HuH-7 (cell line): Measurements from ENCODE around the gene PCBP3.
"Not testable (repeated sequence)": the region's sequence is repeated elsewhere in the genome, so short reads cannot be mapped to it uniquely, and the experiment has no call there.

Experiments used
- DNase-seq: peaks from one replicate; pipeline ENCODE4 v3.0.0; 2011; ENCODE audit warnings: low spot score

PCBP3 gene

DNA sequence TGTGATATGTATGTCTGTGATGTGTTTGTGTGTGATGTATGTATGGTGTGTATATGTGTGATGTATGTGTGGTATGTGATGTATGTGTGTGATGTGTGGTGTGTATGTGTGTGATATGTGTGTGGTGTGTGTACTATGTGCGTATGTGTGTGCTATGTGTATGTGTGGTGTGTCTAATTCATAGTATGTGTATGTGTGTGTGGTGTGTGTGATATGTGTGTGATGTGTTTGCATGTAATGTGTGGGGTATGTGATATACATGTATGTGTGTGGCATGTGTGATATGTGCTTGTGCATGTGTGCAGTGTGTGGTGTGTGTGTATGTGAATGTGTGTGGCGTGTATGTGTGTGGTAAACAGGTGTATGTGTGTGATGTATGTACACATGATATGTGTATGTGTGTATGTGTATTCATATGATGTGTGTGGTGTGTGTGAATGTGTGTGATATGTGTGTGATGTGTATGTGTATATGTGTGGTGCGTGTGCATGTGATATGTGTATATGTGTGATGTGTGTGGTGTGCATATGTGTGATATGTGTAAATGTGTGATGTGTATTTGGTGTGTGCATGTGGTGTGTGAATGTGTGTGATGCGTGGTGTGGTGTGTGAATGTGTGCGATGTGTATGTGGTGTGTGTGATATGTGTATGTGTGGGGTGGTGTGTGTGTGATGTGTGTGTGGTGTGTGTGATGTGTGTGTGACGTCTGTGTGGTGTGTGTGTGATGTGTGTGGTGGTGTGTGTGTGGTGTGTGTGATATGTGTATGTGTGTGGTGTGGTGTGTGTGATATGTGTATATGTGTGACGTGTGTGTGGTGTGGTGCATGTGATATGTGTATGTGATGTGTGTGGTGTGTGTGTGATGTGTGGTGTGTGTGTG is 8.0 kb upstream of the PCBP3 start:
- no peak for DNase-seq

GRCh38 chr21:45636459-45636858 is 7.1 kb upstream of the PCBP3 start:
- DNase-seq, result no peak

- DNase-seq, result no peak
Observed at GRCh38 chr21:45636951-45637646, 6.4 kb upstream of the PCBP3 start.

GRCh38 chr21:45637883-45638282 is 5.6 kb upstream of the PCBP3 start:
- DNase-seq, result no peak

- no peak for DNase-seq
Observed at GRCh38 chr21:45638707-45639106, 4.8 kb upstream of the PCBP3 start.

GRCh38 chr21:45639206-45640000 is 4.1 kb upstream of the PCBP3 start:
- no peak for DNase-seq

- DNase-seq, result no peak
Observed at GRCh38 chr21:45640001-45640887, 3.3 kb upstream of the PCBP3 start.

- no peak for DNase-seq
Observed at GRCh38 chr21:45640888-45641479, 2.5 kb upstream of the PCBP3 start.

DNA sequence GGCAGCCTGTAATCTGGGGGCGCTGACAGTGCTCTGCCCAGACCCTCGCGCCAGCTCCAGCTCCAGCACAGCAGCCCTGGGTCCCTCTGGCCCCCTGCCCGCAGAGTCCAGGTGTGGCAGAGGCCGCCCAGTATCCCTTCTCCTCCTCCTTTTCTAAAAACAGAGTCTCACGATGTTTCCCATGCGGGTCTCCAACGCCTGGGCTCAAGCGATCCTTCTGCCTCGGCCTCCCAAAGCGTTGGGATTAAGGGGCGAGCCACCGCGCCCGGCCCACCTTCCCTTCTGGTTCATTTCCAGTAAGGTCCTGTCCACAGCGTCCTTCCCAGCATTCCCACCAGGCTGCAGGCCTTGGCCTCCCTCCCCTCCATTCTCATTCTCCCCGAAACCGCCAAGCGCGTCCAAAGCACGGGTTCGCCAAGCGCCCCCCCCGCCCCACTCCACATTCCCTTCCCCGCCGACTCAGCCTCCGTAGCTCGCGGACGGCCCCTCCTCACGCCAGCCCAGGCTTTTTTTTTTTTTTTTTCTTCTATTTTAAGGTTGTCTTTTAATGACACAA is 2.0 kb upstream of the PCBP3 start:
- no peak for DNase-seq

DNA sequence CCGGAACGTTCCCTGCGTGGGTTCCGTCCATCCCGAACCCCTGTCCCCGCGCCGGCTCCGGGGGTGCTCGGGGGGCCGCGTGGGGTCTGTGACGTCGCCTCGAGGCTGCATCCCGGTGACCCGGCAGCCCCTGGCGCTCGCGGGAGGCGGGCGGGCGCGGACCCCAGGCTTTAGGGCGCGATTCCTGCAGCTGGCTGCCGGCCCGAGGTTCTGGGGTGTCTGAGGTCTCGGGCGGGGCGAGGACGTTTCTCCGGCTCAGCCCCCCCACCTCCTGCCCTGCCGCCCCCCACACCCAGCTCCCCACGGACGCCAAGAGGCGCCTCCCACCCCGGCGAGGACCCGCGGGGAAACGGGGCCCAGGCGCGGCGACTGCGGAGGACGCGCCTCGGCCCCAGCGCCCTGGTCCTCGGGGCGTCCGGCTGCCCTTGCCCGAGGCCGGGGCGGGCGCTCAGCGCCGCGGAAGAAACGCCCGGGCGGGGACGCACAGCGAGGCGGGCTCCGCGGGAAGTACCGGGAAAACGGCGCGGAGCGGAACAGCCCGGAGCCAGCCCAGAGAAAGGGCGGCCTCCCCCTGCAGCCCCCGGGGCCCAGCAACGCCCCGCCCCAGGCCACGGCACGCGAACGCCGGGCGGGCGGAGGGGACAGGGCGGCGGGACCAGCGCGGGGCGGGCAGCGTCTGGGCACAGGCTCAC is 1.3 kb upstream of the PCBP3 start:
- no peak for DNase-seq

- DNase-seq, result no peak
Observed at GRCh38 chr21:45644041-45644906, 749 bp downstream of the PCBP3 start.

GRCh38 chr21:45651921-45652320 is 8.4 kb downstream of the PCBP3 start:
- no peak for DNase-seq

GRCh38 chr21:45655124-45655523 is 11.6 kb downstream of the PCBP3 start:
- DNase-seq, result no peak

GRCh38 chr21:45656114-45656513 is 12.6 kb downstream of the PCBP3 start:
- DNase-seq, result not testable (repeated sequence)

GRCh38 chr21:45661913-45662622 is 18.5 kb downstream of the PCBP3 start:
- not testable (repeated sequence) for DNase-seq

DNA sequence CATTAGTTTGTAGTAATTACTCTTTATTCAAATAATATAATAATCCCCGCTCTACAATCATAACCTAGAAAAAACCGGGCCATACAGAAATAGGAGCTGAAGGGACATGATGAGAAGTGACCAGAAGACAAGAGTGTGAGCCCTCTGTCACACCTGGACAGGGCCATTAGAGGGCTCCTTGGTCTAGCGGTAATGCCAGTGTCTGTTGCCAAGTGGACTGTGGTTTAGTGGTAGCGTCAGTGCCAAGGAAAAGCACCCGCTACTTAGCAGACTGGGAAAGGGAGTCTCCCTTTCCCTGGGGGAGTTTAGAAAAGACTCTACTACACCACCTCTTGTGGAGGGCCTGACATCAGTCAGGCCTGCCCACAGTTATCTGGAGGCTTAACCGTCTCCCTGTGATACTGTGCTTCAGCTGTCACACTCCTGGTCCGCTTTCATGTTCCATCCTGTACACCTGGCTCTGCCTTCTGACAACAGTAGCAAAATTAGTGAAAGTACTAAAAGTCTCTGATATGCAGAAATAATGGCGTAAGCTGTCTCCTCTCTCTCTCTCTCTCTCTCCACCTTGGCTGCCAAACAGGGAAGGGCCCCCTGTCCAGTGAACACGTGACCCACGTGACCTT is 19.2 kb downstream of the PCBP3 start:
- not testable (repeated sequence) for DNase-seq

GRCh38 chr21:45669382-45669781 is 25.9 kb downstream of the PCBP3 start:
- DNase-seq, result no peak

DNA sequence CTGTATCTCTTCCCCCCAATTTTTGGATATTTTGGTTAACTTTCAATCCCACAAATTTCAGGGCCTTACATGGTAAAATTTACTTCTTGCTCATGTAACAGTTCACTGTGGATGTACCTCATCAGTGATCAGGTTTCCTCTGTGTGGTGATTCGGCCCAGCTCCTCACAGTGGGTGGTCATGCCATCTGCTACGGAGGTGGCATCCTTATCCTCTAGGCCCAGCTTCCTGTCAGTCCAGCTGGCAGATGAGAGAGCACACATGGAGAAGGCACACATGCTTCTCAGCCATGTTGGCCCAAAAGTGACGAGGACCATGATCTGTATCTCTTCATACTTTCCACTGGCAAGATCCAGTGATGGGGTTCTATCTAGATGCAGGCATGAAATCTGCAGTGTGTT is 27.2 kb downstream of the PCBP3 start:
- no peak for DNase-seq
